ENCODE results near the gene SCD5. TPM values are rescaled to one million over a fixed set of nuclear protein-coding genes. Genes with fewer than 3 reads are reported as not detected.

SCD5 gene
- total and polyA plus RNA-seq, 2 donors (not counting 3 experiments of a cell fraction or from before 2014, with no cell fraction given) = 38.4 to 38.5 TPM

- Histone ChIP-seq H3K27ac (ENCODE audit: insufficient read depth, low read depth, low read length) (no peak overlapping the region), H4K20me1 (replicated peaks; ENCODE audit: control insufficient read depth, extremely low read depth, insufficient read depth, low read length) (no peaks in the 10 kb centered on the region), H3K4me2 (ENCODE audit: insufficient read depth, low read length) (no peak overlapping the region), H3K4me3 (replicated peaks in 1 of 3; ENCODE audit: insufficient read depth in 1 of 3, low read depth in 1 of 3, low read length in 3 of 3) (no peak overlapping the region), H3K36me3 (ENCODE audit: control insufficient read depth in 2 of 2, extremely low read depth in 1 of 2, insufficient read depth in 2 of 2, low read length in 2 of 2) (no peaks in the 10 kb centered on the region), H3K27me3 (ENCODE audit: control insufficient read depth in 2 of 2, insufficient read depth in 2 of 2, low read length in 2 of 2) (no peaks in the 10 kb centered on the region), H3K4me1 (ENCODE audit: control insufficient read depth, extremely low read depth, insufficient read depth, low read length) (peaks cover 9% of the 10 kb centered on the region), H3K9me3 (replicated peaks; ENCODE audit: control insufficient read depth, insufficient read depth, low read length) (no peaks in the 10 kb centered on the region), H3K79me2 (ENCODE audit: control insufficient read depth, insufficient read depth, low read length) (no peaks in the 10 kb centered on the region), H3K9ac (replicated peaks; ENCODE audit: extremely low read depth, insufficient read depth, low read length) (no peak overlapping the region), H3K9me1 (replicated peaks; ENCODE audit: control insufficient read depth, extremely low read depth, insufficient read depth, low read length) (peaks cover 2% of the 10 kb centered on the region), H2AFZ (ENCODE audit: low read depth, low read length) (no peak overlapping the region)
- intact Hi-C loops (cut with micrococcal nuclease) = no loop called here
- POLR2A ChIA-PET = no interaction called here
- FAIRE-seq (no peak), DNase-seq (ENCODE audit: low read depth, low spot score) (no peak)
- BruUV-seq (replicated peaks) = no TSS peak
- CTCF ChIA-PET = interaction anchor here (0.7 to 1.4 kb wide), 2 partner anchors 10 to 18 kb away, joined by 3 to 4 read pairs; no protein-coding TSS in a partner anchor
- dilution Hi-C loops (cut with MboI; ENCODE audit: extremely low pct_ligation_motif_present, low sequenced_read_pairs) = no loop called here
- no peak for TF ChIP-seq GATA2 (IDR thresholded peaks at IDR 0.05; ENCODE audit: insufficient read depth, insufficient read length, low read depth, low read length)
- TF ChIP-seq POLR2AphosphoS5 (IDR thresholded peaks at IDR 0.05; ENCODE audit: insufficient read depth, low read depth, low read length) = no peak
- TF ChIP-seq, protein P1, sequence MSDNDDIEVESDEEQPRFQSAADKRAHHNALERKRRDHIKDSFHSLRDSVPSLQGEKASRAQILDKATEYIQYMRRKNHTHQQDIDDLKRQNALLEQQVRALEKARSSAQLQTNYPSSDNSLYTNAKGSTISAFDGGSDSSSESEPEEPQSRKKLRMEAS (IDR thresholded peaks at IDR 0.05; ENCODE audit: insufficient read depth, insufficient read length) = no peak
- no peak for TF ChIP-seq POLR2A (IDR thresholded peaks at IDR 0.05; ENCODE audit: low read depth, low read length)
- TF ChIP-seq JUN (IDR thresholded peaks at IDR 0.05; ENCODE audit: borderline replicate concordance, insufficient read depth, insufficient read length, low read depth) = no peak
- no peak for TF ChIP-seq FOS (IDR thresholded peaks at IDR 0.05; ENCODE audit: borderline replicate concordance, insufficient read depth, low read length)
- TF ChIP-seq MYC (IDR thresholded peaks at IDR 0.05; ENCODE audit: low read depth, low read length) = no peak
- no peak for TF ChIP-seq EZH2 (IDR thresholded peaks at IDR 0.05; ENCODE audit: borderline replicate concordance, low read depth, low read length, severe bottlenecking)
- TF ChIP-seq CTCF (IDR thresholded peaks at IDR 0.05; ENCODE audit: extremely low read depth in 1 of 2, insufficient read depth in 1 of 2, low read depth in 1 of 2, low read length in 2 of 2) = no peak
Measured at GRCh38 chr4:82687531-82687930, 111.1 kb downstream of the SCD5 start.

Data from endothelial cell of umbilical vein (primary cell).